GM12874 (cell line): ENCODE results near the gene MPL.

Experiments used
- CTCF ChIP-seq: IDR thresholded peaks from 2 replicates; pipeline ENCODE4 v1.5.1; 2011; ENCODE audit warnings: low read depth, mild to moderate bottlenecking, control low read depth, low read length, moderate library complexity; ENCODE audit not compliant: insufficient read depth

The MPL gene

GRCh38 chr1:43366179-43366578, 28.6 kb downstream of the MPL start:
- TF ChIP-seq CTCF, result no peak

GRCh38 chr1:43366601-43367025, 29.0 kb downstream of the MPL start:
- TF ChIP-seq CTCF, result no peak

DNA sequence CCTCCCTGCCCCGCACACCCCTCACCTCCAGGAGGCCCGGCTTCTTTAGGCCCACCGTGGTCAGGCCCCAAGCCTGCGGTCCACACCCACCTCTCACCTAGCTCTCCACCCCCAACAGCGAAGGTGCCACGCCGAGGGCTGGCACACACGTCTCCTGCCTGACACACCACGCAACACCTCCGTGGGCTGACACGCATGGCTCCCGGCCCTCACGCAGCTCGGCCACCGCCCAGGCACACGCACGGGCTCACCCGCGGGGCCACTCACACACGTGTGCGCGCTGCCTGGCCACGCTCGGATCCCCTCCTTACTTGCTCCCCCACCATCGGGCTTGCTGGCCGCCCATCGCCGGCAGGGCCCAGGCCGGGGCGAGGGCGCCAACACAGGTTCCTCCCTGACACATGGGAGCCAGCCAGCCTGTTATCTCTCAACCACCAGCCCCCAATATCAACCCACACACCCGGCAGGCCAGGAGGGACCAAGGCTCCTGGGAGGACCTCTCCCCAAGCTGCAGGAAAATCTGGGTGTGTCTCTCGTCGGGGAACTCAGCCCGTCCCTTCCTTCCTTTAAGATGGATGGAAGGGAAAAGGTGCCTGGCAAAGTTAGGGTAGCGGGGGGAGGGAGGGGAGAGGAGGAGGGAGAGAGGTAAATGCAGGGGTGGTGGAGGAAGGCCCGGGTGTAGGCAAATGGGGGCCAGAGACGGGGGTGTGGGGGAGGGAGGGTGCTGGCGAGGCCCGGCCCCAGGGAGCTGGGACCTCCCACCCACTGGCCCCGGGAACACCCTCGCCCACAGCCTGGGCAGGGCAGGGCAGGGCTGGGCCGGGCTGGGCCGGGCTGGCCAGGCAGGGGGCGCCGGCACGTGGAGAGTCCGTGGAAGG, 29.6 kb downstream of the MPL start:
- TF ChIP-seq CTCF, result no peak

DNA sequence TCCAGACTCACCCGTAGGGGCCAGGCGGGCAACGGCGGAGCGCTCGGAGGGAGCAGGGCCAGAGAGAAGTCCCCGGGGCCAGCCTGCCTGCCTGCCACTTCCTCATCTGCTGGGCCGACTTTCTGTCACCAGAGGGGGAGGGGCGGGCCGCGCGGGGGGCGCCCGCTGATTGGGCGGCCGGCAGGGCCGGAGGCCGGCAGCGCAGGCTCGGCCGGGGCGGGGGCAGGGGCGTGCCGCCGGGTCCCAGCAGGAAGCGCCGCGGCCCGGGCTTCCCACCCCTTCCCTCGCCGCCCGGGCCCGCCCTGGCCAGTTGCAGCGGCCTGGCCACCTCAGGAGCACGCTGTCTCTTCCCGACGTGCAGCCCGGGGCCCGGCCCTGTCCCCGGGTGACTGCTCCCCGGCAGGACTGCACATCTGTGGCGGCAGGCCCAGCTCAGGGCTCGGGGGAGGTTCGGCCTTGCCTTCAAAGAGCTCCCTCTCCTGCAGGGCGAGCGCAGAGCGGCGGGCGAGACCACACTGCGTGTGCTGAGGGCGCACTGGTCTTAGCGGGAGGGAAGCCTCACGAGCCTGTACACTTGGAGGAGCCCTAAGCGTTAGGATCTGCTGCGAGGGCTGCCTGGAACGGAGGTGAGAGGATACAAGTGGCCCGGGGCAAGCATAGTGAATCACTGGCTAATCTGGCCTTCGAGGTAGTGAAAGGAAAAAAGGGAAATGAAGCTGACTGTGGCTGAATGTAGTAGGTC, 30.5 kb downstream of the MPL start, which contains the start of gene ELOVL1:
Gene ELOVL1 (minus strand): TSS at position 108 of the 742 bp plus-strand sequence. CDS start 2,402 bp downstream, outside the sequence.
- peak; percentile 31; the same call in 1 of the 2 replicates for TF ChIP-seq CTCF

DNA sequence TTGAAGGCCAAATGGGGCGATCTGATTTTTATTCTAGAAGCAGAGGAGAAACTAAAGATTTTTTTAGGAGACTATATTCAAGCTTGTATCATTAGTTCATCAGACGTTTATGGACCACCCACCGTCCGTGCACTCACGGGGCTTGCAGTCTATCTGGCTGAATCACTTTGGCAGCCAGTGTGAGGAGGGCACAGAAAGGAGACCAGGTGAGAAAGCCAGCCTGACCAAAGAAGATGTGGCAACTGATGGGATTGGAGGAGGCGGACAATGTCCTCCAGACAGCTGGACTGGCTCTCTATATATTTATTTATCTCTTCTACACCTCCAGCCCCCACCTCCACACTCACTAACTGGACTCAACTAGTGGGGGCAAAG, 31.0 kb downstream of the MPL start:
- TF ChIP-seq CTCF, result no peak

DNA sequence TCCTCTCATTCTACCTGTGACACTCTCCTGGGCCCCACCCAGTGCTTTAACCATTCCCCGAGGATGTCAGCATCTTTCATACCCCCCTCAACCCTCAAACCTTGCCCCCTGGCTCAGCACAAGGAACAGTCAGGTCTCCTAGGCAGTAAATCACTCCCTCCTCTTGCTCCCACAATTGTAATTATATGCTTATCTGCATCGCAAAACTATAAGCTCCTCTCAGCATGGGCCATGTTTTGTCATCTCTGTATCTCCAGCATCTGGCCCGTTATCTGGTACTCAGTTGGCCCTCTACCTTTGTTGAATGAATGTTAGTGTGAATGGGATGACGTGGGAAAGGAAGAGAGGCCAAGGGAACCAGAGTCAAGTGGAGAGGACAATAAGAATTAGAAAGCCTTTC, 32.9 kb downstream of the MPL start:
- TF ChIP-seq CTCF, result no peak

DNA sequence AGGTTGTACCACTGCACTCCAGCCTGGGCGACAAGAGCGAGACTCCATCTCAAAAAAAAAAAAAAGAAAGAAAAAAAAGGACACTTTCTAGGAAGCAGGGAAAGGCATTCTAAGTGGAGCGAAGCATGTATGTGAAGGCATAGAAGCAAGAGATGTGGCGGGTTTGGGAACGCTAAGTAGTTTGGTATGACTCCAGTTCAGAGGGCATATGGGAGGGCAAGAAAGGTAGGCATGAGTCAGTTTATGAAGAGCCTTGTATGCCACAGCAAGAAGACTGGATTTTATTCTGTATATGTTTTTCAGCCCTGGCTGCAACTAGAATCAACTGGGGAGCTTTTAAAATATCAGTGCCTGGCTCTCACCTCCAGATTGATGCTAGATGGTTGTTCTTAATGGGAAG, 34.6 kb downstream of the MPL start:
- TF ChIP-seq CTCF, result no peak
